IMR-90 (cell line): ENCODE measurements around the gene XAB2. TPM values are rescaled to one million over a fixed set of nuclear protein-coding genes. Genes with fewer than 3 reads are reported as not detected.

Experiments used
- ATAC-seq: fragments of 200-7000 bp; cut with Tn5 transposase; 2 replicates; pipeline ENCODE4 v1.9.1; 2020; ENCODE audit warnings: low read depth, mild to moderate bottlenecking, moderate library complexity
- BruUV-seq: library from RNA; stranded (reverse); fragments of 400-500 nt; replicated peaks from 2 replicates; lab custom pipeline; 2021; lab: Mats Ljungman, UMichigan
- CTCF ChIA-PET: fragments of 300-600 bp; formaldehyde crosslinking; extraction: SDS; loops from one replicate; lab custom pipeline; 2021; ENCODE audit warnings: antibody characterized with exemption; lab: Yijun Ruan, JAX
- POLR2A ChIA-PET: fragments of 300-600 bp; sonication (Branson Sonifier 250); formaldehyde crosslinking; loops from one replicate; lab custom pipeline; 2022; ENCODE audit warnings: antibody characterized with exemption; ENCODE audit not compliant: unreplicated experiment; lab: Charles Lee
- DNase-seq: peaks from one replicate; pipeline ENCODE4 v3.0.0; 2013
- H2AFZ ChIP-seq: replicated peaks from 2 replicates; pipeline ENCODE3; 2013; ENCODE audit warnings: low read length, mild to moderate bottlenecking; ENCODE audit not compliant: poor library complexity
- H2AK5ac ChIP-seq: 2 replicates; pipeline ENCODE4 v1.6.1; 2013; ENCODE audit warnings: low read depth, low read length, inconsistent platforms
- H2AK9ac ChIP-seq: replicated peaks from 2 replicates; pipeline ENCODE3; 2013; ENCODE audit warnings: mild to moderate bottlenecking, low read depth, low read length, moderate library complexity; ENCODE audit not compliant: poor library complexity
- H2BK120ac ChIP-seq: 2 replicates; pipeline ENCODE4 v1.6.1; 2013; ENCODE audit warnings: low read depth, low read length, inconsistent platforms
- H2BK15ac ChIP-seq: 3 replicates; pipeline ENCODE4 v1.6.1; 2013; ENCODE audit warnings: low read depth, low read length, inconsistent platforms
- H2BK20ac ChIP-seq: 2 replicates; pipeline ENCODE4 v1.6.1; 2013; ENCODE audit warnings: low read depth, mild to moderate bottlenecking, inconsistent platforms, low read length, moderate library complexity
- H2BK5ac ChIP-seq: 2 replicates; pipeline ENCODE4 v1.6.1; 2013; ENCODE audit warnings: mild to moderate bottlenecking, low read depth, low read length, inconsistent platforms; ENCODE audit not compliant: poor library complexity, severe bottlenecking
- H3K14ac ChIP-seq: replicated peaks from 2 replicates; pipeline ENCODE4 v1.6.1; 2013; ENCODE audit warnings: low read depth, low read length, inconsistent platforms
- H3K18ac ChIP-seq: 2 replicates; pipeline ENCODE4 v1.6.1; 2013; ENCODE audit warnings: low read depth, low read length, control low read depth
- H3K23ac ChIP-seq: 2 replicates; pipeline ENCODE4 v1.6.1; 2013; ENCODE audit warnings: low read depth, low read length, inconsistent platforms
- H3K27ac ChIP-seq: 2 replicates; pipeline ENCODE4 v1.5.1; 2013; ENCODE audit warnings: mild to moderate bottlenecking, control low read depth, low read length; ENCODE audit not compliant: insufficient read depth
- H3K27me3 ChIP-seq: 2 replicates; pipeline ENCODE4 v1.6.1; 2013; ENCODE audit warnings: low read length; ENCODE audit not compliant: control insufficient read depth, insufficient read depth
- H3K36me3 ChIP-seq: 2 replicates; pipeline ENCODE4 v1.6.1; 2013; ENCODE audit warnings: low read length, mixed read lengths; ENCODE audit not compliant: control insufficient read depth, insufficient read depth
- H3K4ac ChIP-seq: 2 replicates; pipeline ENCODE4 v1.6.1; 2013; ENCODE audit warnings: low read depth, low read length, inconsistent platforms
- H3K4me1 ChIP-seq: 2 replicates; pipeline ENCODE4 v1.6.1; 2013; ENCODE audit warnings: low read length, mixed read lengths; ENCODE audit not compliant: control insufficient read depth, insufficient read depth
- H3K4me2 ChIP-seq: 2 replicates; pipeline ENCODE4 v1.6.1; 2013; ENCODE audit warnings: low read depth, mild to moderate bottlenecking, control low read depth, low read length, moderate library complexity
- H3K4me3 ChIP-seq: 2 replicates; pipeline ENCODE4 v1.5.1; 2013; ENCODE audit warnings: low read depth, mild to moderate bottlenecking, control low read depth, low read length, moderate library complexity; ENCODE audit not compliant: insufficient read depth
- H3K56ac ChIP-seq: 2 replicates; pipeline ENCODE4 v1.6.1; 2013; ENCODE audit warnings: low read length, inconsistent platforms; ENCODE audit not compliant: insufficient read depth; ENCODE audit errors: extremely low read depth
- H3K79me1 ChIP-seq, 2 experiments: 2 replicates each; pipeline ENCODE4 v1.6.1; 2013; ENCODE audit warnings: low read length in 2 of 2, inconsistent platforms in 1 of 2, low read depth in 1 of 2
- H3K9ac ChIP-seq: 2 replicates; pipeline ENCODE4 v1.6.1; 2013; ENCODE audit warnings: low read depth, low read length, control low read depth
- H3K9me1 ChIP-seq: 2 replicates; pipeline ENCODE4 v1.6.1; 2013; ENCODE audit warnings: low read length, inconsistent platforms; ENCODE audit not compliant: insufficient read depth
- H3K9me3 ChIP-seq: 2 replicates; pipeline ENCODE4 v1.6.1; 2013; ENCODE audit warnings: low read length; ENCODE audit not compliant: control insufficient read depth, insufficient read depth
- H4K20me1 ChIP-seq: 2 replicates; pipeline ENCODE4 v1.6.1; 2013; ENCODE audit warnings: low read length, inconsistent platforms; ENCODE audit not compliant: insufficient read depth
- H4K5ac ChIP-seq: 2 replicates; pipeline ENCODE4 v1.6.1; 2013; ENCODE audit warnings: mild to moderate bottlenecking, low read depth, low read length, control low read depth
- H4K8ac ChIP-seq, 2 experiments: 2 replicates each; pipeline ENCODE4 v1.6.1; 2013; ENCODE audit warnings: low read depth in 2 of 2, low read length in 2 of 2, control low read depth in 1 of 2, inconsistent platforms in 1 of 2
- H4K91ac ChIP-seq: 2 replicates; pipeline ENCODE4 v1.6.1; 2013; ENCODE audit warnings: low read depth, low read length, inconsistent platforms; ENCODE audit not compliant: insufficient read depth
- CHD1 ChIP-seq: IDR thresholded peaks from 2 replicates; pipeline ENCODE4 v1.6.1; 2012; ENCODE audit warnings: low read depth, low read length, improper control_type of control experiment
- MAFK ChIP-seq: IDR thresholded peaks from 2 replicates; pipeline ENCODE4 v1.6.1; 2012; ENCODE audit warnings: low read depth, low read length, improper control_type of control experiment
- WGBS, 2 experiments: methylation state at CpG; one replicate each; pipeline versions ENCODE4 v1.1.5 to v1.1.7; 2013; ENCODE audit warnings: missing lambda C conversion rate in 2 of 2; ENCODE audit not compliant: insufficient read length in 1 of 2; ENCODE audit errors: extremely low coverage in 2 of 2; 5-methylcytosine and 5-hydroxymethylcytosine counted together
- dilution Hi-C: fragments of 300-500 bp; cut with HindIII; formaldehyde crosslinking; loops from one replicate; pipeline ENCODE4 v1.14.3; 2018; ENCODE audit warnings: low sequenced_read_pairs; ENCODE audit not compliant: unreplicated experiment
- in situ Hi-C: fragments of 300-500 bp; cut with MboI; formaldehyde crosslinking; loops from 3 replicates; pipeline ENCODE4 v1.14.3; 2019; ENCODE audit warnings: low sequenced_read_pairs, inconsistent platforms, mixed read lengths
- intact Hi-C: fragments of 100-400 bp; cut with micrococcal nuclease; formaldehyde crosslinking; loops from 2 replicates; pipeline ENCODE4 v1.10.0; 2022
- polyA plus RNA-seq, 3 experiments: library from polyadenylated mRNA; depleted of rRNA; stranded (reverse); fragments of >200 nt; gene quantifications; 2 replicates each; pipeline ENCODE4 v1.2.3, GENCODE V29; 2012; ENCODE audit warnings: low replicate concordance in 1 of 3
- total RNA-seq: library from RNA; depleted of rRNA; stranded (reverse); fragments of >200 nt; gene quantifications from 2 replicates; pipeline ENCODE4 v1.2.3, GENCODE V29; 2012

XAB2 gene
- total and polyA plus RNA-seq, 2 of the 4 experiments (the other 2 are of a cell fraction): 29.9 to 34.4 TPM

- Histone ChIP-seq H4K91ac (no peak overlapping the region), H3K4me3 (peak overlapping the region; percentile 13; the same call in 1 of the 2 replicates), H3K4me2 (peak overlapping the region; percentile 65; the same call in 1 of the 2 replicates), H4K5ac (no peak overlapping the region), H2BK120ac (no peak overlapping the region), H3K56ac (no peak overlapping the region), H3K4ac (no peak overlapping the region), H3K23ac (no peak overlapping the region), H2AK5ac (no peak overlapping the region), H3K9me3 (peaks cover 4% of the 10 kb centered on the region; the same call in 1 of the 2 replicates), H3K9me1 (no peaks in the 10 kb centered on the region), H2BK15ac (no peak overlapping the region), H3K36me3 (no peaks in the 10 kb centered on the region), H2BK5ac (no peak overlapping the region), H3K18ac (no peak overlapping the region), H2AK9ac (no peak overlapping the region), H3K14ac (no peak overlapping the region), H2BK20ac (no peak overlapping the region), H3K27me3 (peaks cover 29% of the 10 kb centered on the region), H2AFZ (peak overlapping the region; percentile 80), H3K4me1 (no peaks in the 10 kb centered on the region), H3K27ac (no peak overlapping the region), H4K8ac (no peak overlapping the region), H4K20me1 (no peaks in the 10 kb centered on the region), H3K79me1 (no peaks in the 10 kb centered on the region), H3K9ac (no peak overlapping the region)
- ChIA-PET POLR2A (no interaction called here), CTCF (interaction anchor here (1.9 kb wide), 1 partner anchor 11 kb away, joined by 6 read pairs; the partner anchor contains the start of gene TRAPPC5)
- in situ Hi-C loops: no loop called here
- TF ChIP-seq CHD1 (no peak), MAFK (no peak)
- ATAC-seq (no peak), DNase-seq (no peak)
- BruUV-seq: no TSS peak
- dilution Hi-C loops: no loop called here
- 2% methylated on average over 10 of the region's 43 CpGs; no CpG with 5 or more reads in 1 of the 2 experiments for WGBS, 2 experiments
- intact Hi-C loops: no loop called here
These were observed 40.9 kb upstream of the XAB2 start for GRCh38 chr19:7670150-7670783.
